Activated CD8-positive, alpha-beta T cell treated with anti-CD3 and anti-CD28 coated beads, Interleukin-2, amount 10 ng/mL, durations not matched to agents 7 days and 5 days (primary cell): Measurements from ENCODE around the gene PRF1. TPM values are rescaled to one million over a fixed set of nuclear protein-coding genes. Genes with fewer than 3 reads are reported as not detected.

Experiments
- ATAC-seq: fragments of 150-1000 bp; cut with Tn5 transposase; one replicate; pipeline ENCODE4 v1.10.0; 2021; ENCODE audit warnings: moderate library complexity
- CTCF ChIA-PET: fragments of 350-600 bp; sonication (Branson Sonifier 250); formaldehyde crosslinking; loops from one replicate; lab custom pipeline; 2021; ENCODE audit warnings: antibody characterized with exemption; lab: Charles Lee
- POLR2A ChIA-PET: fragments of 350-600 bp; sonication (Branson Sonifier 250); formaldehyde crosslinking; loops from one replicate; lab custom pipeline; 2021; ENCODE audit warnings: antibody characterized with exemption; lab: Charles Lee
- DNase-seq: peaks from one replicate; pipeline ENCODE4 v3.0.0-alpha.2; 2020
- H3K27ac Mint-ChIP-seq: one replicate; pipeline ENCODE4 v1.8.0; 2021; ENCODE audit warnings: mild to moderate bottlenecking, mixed read lengths
- H3K27me3 Mint-ChIP-seq: one replicate; pipeline ENCODE4 v1.8.0; 2021; ENCODE audit warnings: low read depth, mixed read lengths
- H3K36me3 Mint-ChIP-seq: one replicate; pipeline ENCODE4 v1.8.0; 2021; ENCODE audit warnings: low read depth, mixed read lengths
- H3K4me1 Mint-ChIP-seq: one replicate; pipeline ENCODE4 v1.8.0; 2021; ENCODE audit warnings: low read depth, mixed read lengths
- H3K4me3 Mint-ChIP-seq: one replicate; pipeline ENCODE4 v1.8.0; 2021; ENCODE audit warnings: mild to moderate bottlenecking, mixed read lengths
- H3K9me3 Mint-ChIP-seq: one replicate; pipeline ENCODE4 v1.8.0; 2022; ENCODE audit warnings: mixed read lengths; ENCODE audit not compliant: insufficient read depth
- total RNA-seq, 2 experiments: library from RNA; stranded (reverse); gene quantifications; one replicate each; pipeline ENCODE4 v1.2.3, GENCODE V29; 2021

The PRF1 gene
- total RNA-seq, 2 experiments from 2014 or later = 265 to 272 TPM

GRCh38 chr10:70558295-70558694, 44.2 kb downstream of the PRF1 start:
- H3K36me3 Mint-ChIP-seq = no peaks in the 10 kb centered on the region
- H3K4me3 Mint-ChIP-seq = no peak overlapping the region
- no peaks in the 10 kb centered on the region for H3K27me3 Mint-ChIP-seq
- ATAC-seq = no peak
- H3K9me3 Mint-ChIP-seq = no peaks in the 10 kb centered on the region
- H3K27ac Mint-ChIP-seq = no peak overlapping the region
- ChIA-PET POLR2A (interaction anchor here (1.1 to 1.8 kb wide), 2 partner anchors 35 to 46 kb away, joined by 3 to 11 read pairs; no protein-coding TSS in a partner anchor), CTCF (interaction anchor here (0.8 to 4.7 kb wide), 30 partner anchors 9 to 328 kb away, joined by 3 to 63 read pairs (median 8); partner anchors contain the start of gene PRF1)
- no peak for DNase-seq
- H3K4me1 Mint-ChIP-seq = peaks cover 50% of the 10 kb centered on the region

- ATAC-seq = no peak
- Mint-ChIP-seq H3K4me3 (no peak overlapping the region), H3K36me3 (no peaks in the 10 kb centered on the region), H3K27ac (no peak overlapping the region), H3K27me3 (no peaks in the 10 kb centered on the region), H3K4me1 (peaks cover 46% of the 10 kb centered on the region), H3K9me3 (no peaks in the 10 kb centered on the region)
- ChIA-PET POLR2A (no interaction called here), CTCF (interaction anchor here (1.8 to 4.7 kb wide), 7 partner anchors 18 to 201 kb away, joined by 9 to 63 read pairs (median 22); partner anchors contain the start of gene PRF1)
- DNase-seq = no peak
Measured at GRCh38 chr10:70557876-70558275, 44.7 kb downstream of the PRF1 start.

- ChIA-PET POLR2A (no interaction called here), CTCF (interaction anchor here (2.1 kb wide), 1 partner anchor 36 kb away, joined by 22 read pairs; no protein-coding TSS in a partner anchor)
- Mint-ChIP-seq H3K4me3 (no peak overlapping the region), H3K27me3 (no peaks in the 10 kb centered on the region), H3K9me3 (no peaks in the 10 kb centered on the region), H3K4me1 (peaks cover 39% of the 10 kb centered on the region), H3K36me3 (no peaks in the 10 kb centered on the region), H3K27ac (no peak overlapping the region)
- no peak for DNase-seq
- no peak for ATAC-seq
Measured at GRCh38 chr10:70557086-70557845, 45.3 kb downstream of the PRF1 start.

GRCh38 chr10:70555371-70555770, 47.2 kb downstream of the PRF1 start:
- ChIA-PET CTCF (interaction anchor here (1.2 to 1.7 kb wide), 2 partner anchors 10 to 203 kb away, joined by 3 to 4 read pairs; no protein-coding TSS in a partner anchor), POLR2A (no interaction called here)
- H3K4me1 Mint-ChIP-seq = peaks cover 25% of the 10 kb centered on the region
- DNase-seq (no peak), ATAC-seq (no peak)
- H3K27ac Mint-ChIP-seq = no peak overlapping the region
- H3K36me3 Mint-ChIP-seq = no peaks in the 10 kb centered on the region
- H3K4me3 Mint-ChIP-seq = no peak overlapping the region
- no peaks in the 10 kb centered on the region for H3K27me3 Mint-ChIP-seq
- H3K9me3 Mint-ChIP-seq = no peaks in the 10 kb centered on the region

- Mint-ChIP-seq H3K9me3 (no peaks in the 10 kb centered on the region), H3K4me1 (peaks cover 4% of the 10 kb centered on the region), H3K36me3 (no peaks in the 10 kb centered on the region), H3K27ac (no peak overlapping the region), H3K27me3 (no peaks in the 10 kb centered on the region), H3K4me3 (no peak overlapping the region)
- ChIA-PET POLR2A (interaction anchor here (0.9 kb wide), 1 partner anchor 157 kb away, joined by 3 read pairs; no protein-coding TSS in a partner anchor), CTCF (interaction anchor here (1.1 to 5.2 kb wide), 6 partner anchors 67 to 326 kb away, joined by 3 to 62 read pairs (median 12); no protein-coding TSS in a partner anchor)
- ATAC-seq = no peak
- no peak for DNase-seq
Measured at GRCh38 chr10:70552586-70552985, 50.0 kb downstream of the PRF1 start.

GRCh38 chr10:70551971-70552422, 50.5 kb downstream of the PRF1 start:
- no peak for ATAC-seq
- Mint-ChIP-seq H3K27ac (no peak overlapping the region), H3K4me1 (peaks cover 2% of the 10 kb centered on the region), H3K27me3 (no peaks in the 10 kb centered on the region), H3K36me3 (no peaks in the 10 kb centered on the region), H3K4me3 (no peak overlapping the region), H3K9me3 (no peaks in the 10 kb centered on the region)
- ChIA-PET CTCF (interaction anchor here (0.9 to 5.2 kb wide), 8 partner anchors 8 to 327 kb away, joined by 3 to 62 read pairs (median 12); no protein-coding TSS in a partner anchor), POLR2A (interaction anchor here (0.5 to 0.9 kb wide), 2 partner anchors 157 to 1726 kb away, joined by 3 read pairs; no protein-coding TSS in a partner anchor)
- no peak for DNase-seq

GRCh38 chr10:70551466-70551865, 51.1 kb downstream of the PRF1 start:
- no peaks in the 10 kb centered on the region for H3K27me3 Mint-ChIP-seq
- H3K36me3 Mint-ChIP-seq = no peaks in the 10 kb centered on the region
- POLR2A ChIA-PET = interaction anchor here (0.5 to 1.0 kb wide), 3 partner anchors 43 to 1726 kb away, joined by 3 read pairs; no protein-coding TSS in a partner anchor
- DNase-seq (no peak), ATAC-seq (no peak)
- no peak overlapping the region for H3K27ac Mint-ChIP-seq
- peaks cover 2% of the 10 kb centered on the region for H3K4me1 Mint-ChIP-seq
- no peak overlapping the region for H3K4me3 Mint-ChIP-seq
- CTCF ChIA-PET = interaction anchor here (0.7 to 5.2 kb wide), 11 partner anchors 8 to 332 kb away, joined by 3 to 62 read pairs (median 7); partner anchors contain the start of gene PRF1
- no peaks in the 10 kb centered on the region for H3K9me3 Mint-ChIP-seq

GRCh38 chr10:70550459-70550858, 52.1 kb downstream of the PRF1 start:
- ATAC-seq = no peak
- H3K4me1 Mint-ChIP-seq = peaks cover 2% of the 10 kb centered on the region

GRCh38 chr10:70549962-70550458, 52.5 kb downstream of the PRF1 start:
- POLR2A ChIA-PET = no interaction called here
- H3K4me1 Mint-ChIP-seq = peaks cover 2% of the 10 kb centered on the region
- DNase-seq = peak; percentile 83

More at GRCh38 chr10:70550459-70550858, 52.1 kb downstream of the PRF1 start:
- H3K27me3 Mint-ChIP-seq = no peaks in the 10 kb centered on the region
- H3K9me3 Mint-ChIP-seq = no peaks in the 10 kb centered on the region
- H3K27ac Mint-ChIP-seq = no peak overlapping the region
- no peaks in the 10 kb centered on the region for H3K36me3 Mint-ChIP-seq
- CTCF ChIA-PET = interaction anchor here (0.8 to 5.2 kb wide), 16 partner anchors 9 to 355 kb away, joined by 3 to 62 read pairs (median 4); partner anchors contain the start of gene PRF1
- no peak for DNase-seq
- H3K4me3 Mint-ChIP-seq = no peak overlapping the region
- POLR2A ChIA-PET = interaction anchor here (1.0 kb wide), 1 partner anchor 44 kb away, joined by 3 read pairs; no protein-coding TSS in a partner anchor

GRCh38 chr10:70549351-70549961, 53.1 kb downstream of the PRF1 start:
- Mint-ChIP-seq H3K27me3 (no peaks in the 10 kb centered on the region), H3K9me3 (no peaks in the 10 kb centered on the region), H3K36me3 (no peaks in the 10 kb centered on the region), H3K4me3 (no peak overlapping the region), H3K4me1 (peaks cover 2% of the 10 kb centered on the region), H3K27ac (peak overlapping the region; percentile 49)
- ChIA-PET CTCF (interaction anchor here (0.8 to 5.2 kb wide), 17 partner anchors 8 to 356 kb away, joined by 3 to 62 read pairs (median 4); partner anchors contain the start of gene SGPL1), POLR2A (no interaction called here)
- no peak for DNase-seq
- ATAC-seq = peak; percentile 11

More at GRCh38 chr10:70549962-70550458, 52.5 kb downstream of the PRF1 start:
- Mint-ChIP-seq H3K36me3 (no peaks in the 10 kb centered on the region), H3K9me3 (no peaks in the 10 kb centered on the region), H3K27ac (peak overlapping the region; percentile 49), H3K27me3 (no peaks in the 10 kb centered on the region), H3K4me3 (no peak overlapping the region)
- CTCF ChIA-PET = interaction anchor here (0.8 to 5.2 kb wide), 18 partner anchors 9 to 355 kb away, joined by 3 to 62 read pairs (median 3); no protein-coding TSS in a partner anchor
- peak; percentile 88 for ATAC-seq
